HCT116 (cell line): ENCODE measurements around the gene RNF13.

Experiments
- CTCF ChIP-seq, 3 experiments: fragments of 200-600 bp in 1 of 3; sonication (generic) in 1 of 3; IDR thresholded peaks in 2 of 3; conservative IDR thresholded peaks in 1 of 3; 2 replicates each; pipeline ENCODE4 v1.5.1; 2012 to 2017; ENCODE audit warnings: low read depth in 2 of 3, low read length in 2 of 3, antibody characterized with exemption in 1 of 3, borderline replicate concordance in 1 of 3, control low read depth in 1 of 3, mild to moderate bottlenecking in 1 of 3, mixed read lengths in 1 of 3, mixed run types in 1 of 3, moderate library complexity in 1 of 3; ENCODE audit not compliant: insufficient read depth in 1 of 3
- EGR1 ChIP-seq: IDR thresholded peaks from 2 replicates; pipeline ENCODE4 v1.6.1; 2012; ENCODE audit warnings: low read depth
- MAX ChIP-seq: IDR thresholded peaks from 2 replicates; pipeline ENCODE4 v1.6.1; 2012
- POLR2A ChIP-seq: IDR thresholded peaks from 2 replicates; pipeline ENCODE4 v1.7.0; 2011; ENCODE audit warnings: borderline replicate concordance; ENCODE audit not compliant: insufficient read depth, insufficient read length; ENCODE audit errors: extremely low read depth
- YY1 ChIP-seq: IDR thresholded peaks from 2 replicates; pipeline ENCODE4 v1.6.1; 2011; ENCODE audit warnings: low read length, low read depth, moderate library complexity, mild to moderate bottlenecking; ENCODE audit not compliant: insufficient replicate concordance; ENCODE audit errors: extremely low read depth
- ZNF274 ChIP-seq: fragments of 200-500 bp; sonication (Bioruptor generic); IDR thresholded peaks from 2 replicates; pipeline ENCODE4 v1.6.1; 2014; ENCODE audit warnings: mild to moderate bottlenecking, low read depth, low read length, inconsistent platforms

- no peak for TF ChIP-seq MAX
- no peak for TF ChIP-seq CTCF (IDR thresholded peaks at IDR 0.05 in 2 of 3, conservative IDR thresholded peaks at IDR 0.05 in 1 of 3; ENCODE audit: borderline replicate concordance in 1 of 3, insufficient read depth in 1 of 3, low read depth in 2 of 3, low read length in 2 of 3)
- TF ChIP-seq EGR1: no peak
- no peak for TF ChIP-seq ZNF274
- no peak for TF ChIP-seq POLR2A
- TF ChIP-seq YY1: no peak
Measured at GRCh38 chr3:149901770-149902169, 88.8 kb downstream of the RNF13 start.
